K562 (cell line): ENCODE results near the gene C10orf90. TPM values are rescaled to one million over a fixed set of nuclear protein-coding genes. Genes with fewer than 3 reads are reported as not detected.

Source experiments
- CBFA2T3 ChIP-seq: fragments of 450-650 bp; IDR thresholded peaks from 2 replicates; pipeline ENCODE4 v1.6.1; 2017
- CSDE1 ChIP-seq, 2 experiments: fragments of 450-650 bp; IDR thresholded peaks; 2 replicates each; pipeline ENCODE4 v1.6.1; 2016; ENCODE audit warnings: mild to moderate bottlenecking in 1 of 2
- FOSL1 ChIP-seq: fragments of 200-800 bp; sonication (Bioruptor generic); conservative IDR thresholded peaks from 2 replicates; pipeline ENCODE4 v1.6.1; 2016; ENCODE audit warnings: missing genetic modification characterization, missing compliant biosample characterization
- HEY1 ChIP-seq: fragments of 250-450 bp; sonication (Bioruptor Pico); IDR thresholded peaks from 2 replicates; pipeline ENCODE4 v1.5.0; 2020; ENCODE audit warnings: mild to moderate bottlenecking, moderate library complexity, borderline replicate concordance
- KDM1A ChIP-seq, 2 experiments: fragments of 450-650 bp; IDR thresholded peaks; 2 replicates each; pipeline ENCODE4 v1.6.1; 2016; ENCODE audit warnings: mild to moderate bottlenecking in 2 of 2
- KLF13 ChIP-seq: fragments of 450-650 bp; IDR thresholded peaks from 2 replicates; pipeline ENCODE4 v1.6.1; 2016; ENCODE audit warnings: missing genetic modification characterization, low read depth, mild to moderate bottlenecking, missing compliant biosample characterization, moderate library complexity, borderline replicate concordance
- KLF16 ChIP-seq: IDR thresholded peaks from 2 replicates; pipeline ENCODE4 v1.6.1; 2016; ENCODE audit warnings: antibody characterized with exemption
- MAZ ChIP-seq, 2 experiments: fragments of 450-650 bp in 1 of 2; sonication (generic) in 1 of 2; formaldehyde crosslinking; IDR thresholded peaks in 1 of 2; conservative IDR thresholded peaks in 1 of 2; 2 replicates each; pipeline versions ENCODE4 v1.4.0 to v1.5.0; 2020; ENCODE audit warnings: mild to moderate bottlenecking in 1 of 2, missing genetic modification reagents in 1 of 2
- MECOM ChIP-seq: fragments of 250-450 bp; sonication (Bioruptor Pico); IDR thresholded peaks from 2 replicates; pipeline ENCODE4 v1.8.0; 2022; ENCODE audit warnings: inconsistent platforms
- MEIS2 ChIP-seq: fragments of 450-650 bp; IDR thresholded peaks from 2 replicates; pipeline ENCODE4 v1.6.1; 2014; ENCODE audit warnings: mild to moderate bottlenecking; ENCODE audit not compliant: partially characterized antibody
- RUNX1 ChIP-seq: sonication (generic); IDR thresholded peaks from 2 replicates; pipeline ENCODE4 v1.6.1; 2016; ENCODE audit warnings: antibody characterized with exemption, low read depth
- TAF15 ChIP-seq: fragments of 200-400 bp; formaldehyde crosslinking; IDR thresholded peaks from 2 replicates; pipeline ENCODE4 v1.6.1; 2017; ENCODE audit warnings: mild to moderate bottlenecking, low read depth, low read length, moderate library complexity
- TEAD4 ChIP-seq, 2 experiments: sonication (generic) in 1 of 2; formaldehyde crosslinking in 1 of 2; IDR thresholded peaks; 2 replicates each; pipeline versions ENCODE4 v1.6.1 to v1.8.0; 2012 to 2022; ENCODE audit warnings: borderline replicate concordance in 1 of 2, inconsistent platforms in 1 of 2, low read length in 1 of 2, mild to moderate bottlenecking in 1 of 2, missing genetic modification reagents in 1 of 2
- ZNF444 ChIP-seq: fragments of 250-450 bp; sonication (Bioruptor Pico); IDR thresholded peaks from 2 replicates; pipeline ENCODE4 v1.4.0; 2020; ENCODE audit warnings: mild to moderate bottlenecking, moderate library complexity
- ZNF707 ChIP-seq: fragments of 250-450 bp; sonication (Bioruptor Pico); conservative IDR thresholded peaks from 2 replicates; pipeline ENCODE4 v1.8.0; 2022; ENCODE audit warnings: inconsistent platforms, mild to moderate bottlenecking, moderate library complexity
- polyA plus RNA-seq, 8 experiments: library from polyadenylated mRNA; depleted of rRNA in 4 of 8; stranded (reverse) in 5 of 8; unstranded in 3 of 8; fragments of >200 nt; fragmentation: Nextera tagmentation in 2 of 8; fragmentation: Illumina TruSeq in 1 of 8; extraction: Ambion mirVana in 2 of 8; extraction: Trizol in 1 of 8; gene quantifications; 2 replicates each; pipeline versions ENCODE4 v1.2.1 to v1.2.3, GENCODE V29; 2011 to 2014; ENCODE audit warnings: inconsistent platforms in 1 of 8, missing spikeins in 1 of 8
- total RNA-seq, 7 experiments: library from RNA; depleted of rRNA in 6 of 7; stranded (reverse); fragments of >200 nt in 6 of 7; fragmentation: Illumina TruSeq in 2 of 7; extraction: Trizol in 2 of 7; gene quantifications; 2 replicates each; pipeline versions ENCODE4 v1.2.1 to v1.2.3, GENCODE V29; 2011 to 2021; ENCODE audit warnings: low replicate concordance in 1 of 7
- TF ChIP-seq, protein P1 (sequence below): fragments of 450-650 bp; IDR thresholded peaks from 2 replicates; pipeline ENCODE4 v1.6.1; 2016; ENCODE audit warnings: borderline replicate concordance
- TF ChIP-seq, protein P2 (sequence below): sonication (generic); formaldehyde crosslinking; IDR thresholded peaks from 2 replicates; pipeline ENCODE4 v1.8.1; 2023; ENCODE audit warnings: missing genetic modification reagents, mild to moderate bottlenecking, borderline replicate concordance
- TF ChIP-seq, protein P3 (sequence below): fragments of 250-450 bp; sonication (Bioruptor Pico); IDR thresholded peaks from 2 replicates; pipeline ENCODE4 v1.5.0; 2022; ENCODE audit warnings: mild to moderate bottlenecking

The C10orf90 gene
- total and polyA plus RNA-seq, 9 of the 15 experiments (the other 6 are each of a cell fraction or from before 2014, with no cell fraction given), result not detected

DNA sequence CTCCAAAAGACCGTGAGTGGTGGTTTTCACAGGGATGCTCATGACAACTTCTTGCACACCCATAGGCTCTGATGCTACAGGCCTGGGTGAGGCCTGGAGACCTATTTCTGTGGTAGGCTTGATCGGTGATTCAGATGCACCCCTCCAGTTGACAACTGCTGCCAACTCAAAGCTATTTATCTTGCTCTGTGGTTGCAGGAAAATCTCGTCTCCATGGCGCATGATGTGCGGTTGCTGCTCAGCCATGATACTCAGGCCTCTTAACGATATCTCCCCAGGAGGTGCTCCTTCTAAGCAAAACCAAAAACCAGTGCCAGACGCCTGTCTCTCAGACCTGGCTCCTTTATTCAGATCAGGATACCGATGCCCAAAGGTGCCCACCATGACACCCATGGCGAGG is 31.4 kb downstream of the C10orf90 start (continued):
- TF ChIP-seq, protein P1, sequence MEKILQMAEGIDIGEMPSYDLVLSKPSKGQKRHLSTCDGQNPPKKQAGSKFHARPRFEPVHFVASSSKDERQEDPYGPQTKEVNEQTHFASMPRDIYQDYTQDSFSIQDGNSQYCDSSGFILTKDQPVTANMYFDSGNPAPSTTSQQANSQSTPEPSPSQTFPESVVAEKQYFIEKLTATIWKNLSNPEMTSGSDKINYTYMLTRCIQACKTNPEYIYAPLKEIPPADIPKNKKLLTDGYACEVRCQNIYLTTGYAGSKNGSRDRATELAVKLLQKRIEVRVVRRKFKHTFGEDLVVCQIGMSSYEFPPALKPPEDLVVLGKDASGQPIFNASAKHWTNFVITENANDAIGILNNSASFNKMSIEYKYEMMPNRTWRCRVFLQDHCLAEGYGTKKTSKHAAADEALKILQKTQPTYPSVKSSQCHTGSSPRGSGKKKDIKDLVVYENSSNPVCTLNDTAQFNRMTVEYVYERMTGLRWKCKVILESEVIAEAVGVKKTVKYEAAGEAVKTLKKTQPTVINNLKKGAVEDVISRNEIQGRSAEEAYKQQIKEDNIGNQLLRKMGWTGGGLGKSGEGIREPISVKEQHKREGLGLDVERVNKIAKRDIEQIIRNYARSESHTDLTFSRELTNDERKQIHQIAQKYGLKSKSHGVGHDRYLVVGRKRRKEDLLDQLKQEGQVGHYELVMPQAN, result no peak
- TF ChIP-seq TEAD4 (IDR thresholded peaks at IDR 0.05; ENCODE audit: low read length), result peak; percentile 52; the same call in 1 of the 2 replicates
- TF ChIP-seq TEAD4 (CRISPR knock-in tag; IDR thresholded peaks at IDR 0.05; ENCODE audit: borderline replicate concordance), result no peak
- TF ChIP-seq CBFA2T3, result peak; percentile 41; the same call in 1 of the 2 replicates
- TF ChIP-seq KLF13 (tag), result no peak
- TF ChIP-seq RUNX1, result no peak
- TF ChIP-seq, protein P2, sequence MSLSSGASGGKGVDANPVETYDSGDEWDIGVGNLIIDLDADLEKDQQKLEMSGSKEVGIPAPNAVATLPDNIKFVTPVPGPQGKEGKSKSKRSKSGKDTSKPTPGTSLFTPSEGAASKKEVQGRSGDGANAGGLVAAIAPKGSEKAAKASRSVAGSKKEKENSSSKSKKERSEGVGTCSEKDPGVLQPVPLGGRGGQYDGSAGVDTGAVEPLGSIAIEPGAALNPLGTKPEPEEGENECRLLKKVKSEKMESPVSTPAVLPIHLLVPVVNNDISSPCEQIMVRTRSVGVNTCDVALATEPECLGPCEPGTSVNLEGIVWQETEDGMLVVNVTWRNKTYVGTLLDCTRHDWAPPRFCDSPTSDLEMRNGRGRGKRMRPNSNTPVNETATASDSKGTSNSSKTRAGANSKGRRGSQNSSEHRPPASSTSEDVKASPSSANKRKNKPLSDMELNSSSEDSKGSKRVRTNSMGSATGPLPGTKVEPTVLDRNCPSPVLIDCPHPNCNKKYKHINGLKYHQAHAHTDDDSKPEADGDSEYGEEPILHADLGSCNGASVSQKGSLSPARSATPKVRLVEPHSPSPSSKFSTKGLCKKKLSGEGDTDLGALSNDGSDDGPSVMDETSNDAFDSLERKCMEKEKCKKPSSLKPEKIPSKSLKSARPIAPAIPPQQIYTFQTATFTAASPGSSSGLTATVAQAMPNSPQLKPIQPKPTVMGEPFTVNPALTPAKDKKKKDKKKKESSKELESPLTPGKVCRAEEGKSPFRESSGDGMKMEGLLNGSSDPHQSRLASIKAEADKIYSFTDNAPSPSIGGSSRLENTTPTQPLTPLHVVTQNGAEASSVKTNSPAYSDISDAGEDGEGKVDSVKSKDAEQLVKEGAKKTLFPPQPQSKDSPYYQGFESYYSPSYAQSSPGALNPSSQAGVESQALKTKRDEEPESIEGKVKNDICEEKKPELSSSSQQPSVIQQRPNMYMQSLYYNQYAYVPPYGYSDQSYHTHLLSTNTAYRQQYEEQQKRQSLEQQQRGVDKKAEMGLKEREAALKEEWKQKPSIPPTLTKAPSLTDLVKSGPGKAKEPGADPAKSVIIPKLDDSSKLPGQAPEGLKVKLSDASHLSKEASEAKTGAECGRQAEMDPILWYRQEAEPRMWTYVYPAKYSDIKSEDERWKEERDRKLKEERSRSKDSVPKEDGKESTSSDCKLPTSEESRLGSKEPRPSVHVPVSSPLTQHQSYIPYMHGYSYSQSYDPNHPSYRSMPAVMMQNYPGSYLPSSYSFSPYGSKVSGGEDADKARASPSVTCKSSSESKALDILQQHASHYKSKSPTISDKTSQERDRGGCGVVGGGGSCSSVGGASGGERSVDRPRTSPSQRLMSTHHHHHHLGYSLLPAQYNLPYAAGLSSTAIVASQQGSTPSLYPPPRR (CRISPR knock-in tag), result no peak
- peak; percentile 41; the same call in 1 of the 2 replicates for TF ChIP-seq MECOM (CRISPR knock-in tag)
- peak; percentile 60 for TF ChIP-seq FOSL1 (tag)
- TF ChIP-seq ZNF444 (CRISPR knock-in tag), result no peak
- TF ChIP-seq TAF15, result no peak
- TF ChIP-seq ZNF707, result no peak
- TF ChIP-seq KDM1A (IDR thresholded peaks at IDR 0.05), result peak; percentile 42 to 46; a peak in 2 of 4 replicates
- TF ChIP-seq CSDE1 (IDR thresholded peaks at IDR 0.05), result no peak
- TF ChIP-seq HEY1 (CRISPR knock-in tag), result no peak
- no peak for TF ChIP-seq MAZ (CRISPR knock-in tag; conservative IDR thresholded peaks at IDR 0.05 in 1 of 2, IDR thresholded peaks at IDR 0.05 in 1 of 2)
- TF ChIP-seq KLF16, result 0 out of 2 replicates have a peak, but pooled peaks have one; percentile 30
- TF ChIP-seq, protein P3, sequence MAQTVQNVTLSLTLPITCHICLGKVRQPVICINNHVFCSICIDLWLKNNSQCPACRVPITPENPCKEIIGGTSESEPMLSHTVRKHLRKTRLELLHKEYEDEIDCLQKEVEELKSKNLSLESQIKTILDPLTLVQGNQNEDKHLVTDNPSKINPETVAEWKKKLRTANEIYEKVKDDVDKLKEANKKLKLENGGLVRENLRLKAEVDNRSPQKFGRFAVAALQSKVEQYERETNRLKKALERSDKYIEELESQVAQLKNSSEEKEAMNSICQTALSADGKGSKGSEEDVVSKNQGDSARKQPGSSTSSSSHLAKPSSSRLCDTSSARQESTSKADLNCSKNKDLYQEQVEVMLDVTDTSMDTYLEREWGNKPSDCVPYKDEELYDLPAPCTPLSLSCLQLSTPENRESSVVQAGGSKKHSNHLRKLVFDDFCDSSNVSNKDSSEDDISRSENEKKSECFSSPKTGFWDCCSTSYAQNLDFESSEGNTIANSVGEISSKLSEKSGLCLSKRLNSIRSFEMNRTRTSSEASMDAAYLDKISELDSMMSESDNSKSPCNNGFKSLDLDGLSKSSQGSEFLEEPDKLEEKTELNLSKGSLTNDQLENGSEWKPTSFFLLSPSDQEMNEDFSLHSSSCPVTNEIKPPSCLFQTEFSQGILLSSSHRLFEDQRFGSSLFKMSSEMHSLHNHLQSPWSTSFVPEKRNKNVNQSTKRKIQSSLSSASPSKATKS (CRISPR knock-in tag), result no peak
- peak; percentile 68 for TF ChIP-seq MEIS2
